Common myeloid progenitor, CD34-positive (primary cell): ENCODE measurements around the gene ADAMTSL1.
A peak's percentile ranks its signal among the peaks of the same experiment; 100 is the strongest.
"Not testable (repeated sequence)": the region's sequence is repeated elsewhere in the genome, so short reads cannot be mapped to it uniquely, and the experiment has no call there.

Source experiments
- CTCF ChIA-PET: fragments of 350-600 bp; sonication (Branson Sonifier 250); formaldehyde crosslinking; loops from one replicate; lab custom pipeline; 2021; ENCODE audit warnings: antibody characterized with exemption; lab: Charles Lee
- POLR2A ChIA-PET: fragments of 350-600 bp; sonication (Branson Sonifier 250); formaldehyde crosslinking; loops from one replicate; lab custom pipeline; 2021; ENCODE audit warnings: antibody characterized with exemption; lab: Charles Lee
- DNase-seq, 3 donors: peaks; one replicate each; pipeline versions ENCODE4 v3.0.0 to v3.0.0-alpha.2; 2013
- H3K27ac ChIP-seq, 2 experiments: 1 replicate in 1 of 2; 2 replicates in 1 of 2; pipeline ENCODE4 v1.7.0; 2013; ENCODE audit warnings: inconsistent platforms in 2 of 2, low read length in 2 of 2, mild to moderate bottlenecking in 2 of 2, low read depth in 1 of 2, moderate library complexity in 1 of 2; ENCODE audit not compliant: severe bottlenecking in 2 of 2, insufficient read depth in 1 of 2, poor library complexity in 1 of 2
- H3K27me3 ChIP-seq, 5 experiments: replicated peaks in 2 of 5; 1 replicate in 3 of 5; 2 replicates in 2 of 5; pipeline versions ENCODE4 v1.6.1 to v1.7.0; 2013; ENCODE audit warnings: low read length in 4 of 5, mild to moderate bottlenecking in 2 of 5, moderate library complexity in 2 of 5, inconsistent platforms in 1 of 5; ENCODE audit not compliant: insufficient read depth in 5 of 5, control insufficient read depth in 4 of 5
- H3K36me3 ChIP-seq, 4 experiments: 1 replicate in 2 of 4; 2 replicates in 2 of 4; pipeline versions ENCODE4 v1.6.1 to v1.7.0; 2013; ENCODE audit warnings: low read length in 3 of 4, control low read depth in 1 of 4, mild to moderate bottlenecking in 1 of 4; ENCODE audit not compliant: control insufficient read depth in 4 of 4, insufficient read depth in 4 of 4
- H3K4me1 ChIP-seq, 4 experiments: 1 replicate in 3 of 4; 2 replicates in 1 of 4; pipeline versions ENCODE4 v1.6.1 to v1.7.1; 2013; ENCODE audit warnings: low read length in 3 of 4, mild to moderate bottlenecking in 3 of 4, control low read depth in 1 of 4, inconsistent platforms in 1 of 4, moderate library complexity in 1 of 4; ENCODE audit not compliant: control insufficient read depth in 4 of 4, insufficient read depth in 4 of 4; ENCODE audit errors: control extremely low read depth in 1 of 4
- H3K4me3 ChIP-seq, 7 experiments: 1 replicate in 4 of 7; 2 replicates in 3 of 7; pipeline versions ENCODE4 v1.5.1 to v1.7.0; 2013; ENCODE audit warnings: mild to moderate bottlenecking in 7 of 7, low read length in 6 of 7, moderate library complexity in 6 of 7, inconsistent platforms in 2 of 7, low read depth in 2 of 7, control low read depth in 1 of 7; ENCODE audit not compliant: insufficient read depth in 4 of 7, control insufficient read depth in 1 of 7; ENCODE audit errors: extremely low read depth in 1 of 7
- H3K9me3 ChIP-seq, 5 experiments: 1 replicate in 4 of 5; 2 replicates in 1 of 5; pipeline versions ENCODE4 v1.6.1 to v1.7.1; 2013; ENCODE audit warnings: low read length in 4 of 5, mild to moderate bottlenecking in 2 of 5, inconsistent platforms in 1 of 5, low read depth in 1 of 5, moderate library complexity in 1 of 5; ENCODE audit not compliant: control insufficient read depth in 4 of 5, insufficient read depth in 2 of 5; ENCODE audit errors: control extremely low read depth in 1 of 5
- WGBS: methylation state at CpG from one replicate; pipeline ENCODE4 v1.1.5; 2013; ENCODE audit not compliant: insufficient coverage; 5-methylcytosine and 5-hydroxymethylcytosine counted together

The ADAMTSL1 gene

GRCh38 chr9:18930611-18931010 lies 456.7 kb downstream of the ADAMTSL1 start:
- H3K27ac ChIP-seq, H3K36me3 ChIP-seq, DNase-seq, H3K4me3 ChIP-seq, H3K9me3 ChIP-seq, H3K4me1 ChIP-seq, H3K27me3 ChIP-seq, POLR2A ChIA-PET: not testable (repeated sequence)
- WGBS: 100% methylated on average over 8 of the region's 13 CpGs
- CTCF ChIA-PET: interaction anchor here (1.6 kb wide), 1 partner anchor 23 kb away, joined by 3 read pairs; no protein-coding TSS in a partner anchor

GRCh38 chr9:18935541-18935940 lies 461.6 kb downstream of the ADAMTSL1 start:
- CTCF ChIA-PET: no interaction called here

GRCh38 chr9:18936094-18936871 lies 462.3 kb downstream of the ADAMTSL1 start:
- Histone ChIP-seq H3K27ac (no peak overlapping the region), H3K27me3 (no peaks in the 10 kb centered on the region), H3K4me1 (peaks cover 0 to 5% (median 0%) of the 10 kb centered on the region in 4 experiments), H3K9me3 (peaks cover 0 to 2% (median 0%) of the 10 kb centered on the region in 5 experiments), H3K36me3 (no peaks in the 10 kb centered on the region), H3K4me3 (no peak overlapping the region)
- DNase-seq: peak in 1 of 3 donors; percentile 15
- 75% methylated on average over 1 of the region's 7 CpGs for WGBS
- POLR2A ChIA-PET: no interaction called here
- CTCF ChIA-PET: no interaction called here

More at GRCh38 chr9:18935541-18935940, 461.6 kb downstream of the ADAMTSL1 start:
- Histone ChIP-seq H3K4me1 (peaks cover 0 to 5% (median 0%) of the 10 kb centered on the region in 4 experiments), H3K4me3 (no peak overlapping the region), H3K9me3 (peaks cover 0 to 2% (median 0%) of the 10 kb centered on the region in 5 experiments), H3K27ac (no peak overlapping the region), H3K36me3 (no peaks in the 10 kb centered on the region), H3K27me3 (no peaks in the 10 kb centered on the region)
- POLR2A ChIA-PET: no interaction called here
- 100% methylated on average over 2 of the region's 2 CpGs for WGBS
- DNase-seq: no peak

GRCh38 chr9:18939943-18940342 lies 466.0 kb downstream of the ADAMTSL1 start:
- POLR2A ChIA-PET: no interaction called here
- peaks cover 0 to 2% (median 0%) of the 10 kb centered on the region in 5 experiments for H3K9me3 ChIP-seq
- CTCF ChIA-PET: no interaction called here
- no peaks in the 10 kb centered on the region for H3K36me3 ChIP-seq
- H3K4me1 ChIP-seq: peaks cover 0 to 5% (median 0%) of the 10 kb centered on the region in 4 experiments
- H3K27ac ChIP-seq: no peak overlapping the region
- H3K4me3 ChIP-seq: no peak overlapping the region
- no peaks in the 10 kb centered on the region for H3K27me3 ChIP-seq
- no peak for DNase-seq
- 96% methylated on average over 5 of the region's 5 CpGs for WGBS

GRCh38 chr9:18941060-18941740 lies 467.2 kb downstream of the ADAMTSL1 start:
- WGBS: 97% methylated on average over 6 of the region's 8 CpGs
- Histone ChIP-seq H3K4me1 (peaks cover 0 to 4% (median 0%) of the 10 kb centered on the region in 4 experiments), H3K9me3 (peaks cover 0 to 2% (median 0%) of the 10 kb centered on the region in 5 experiments), H3K27ac (no peak overlapping the region), H3K36me3 (no peaks in the 10 kb centered on the region), H3K4me3 (no peak overlapping the region), H3K27me3 (no peaks in the 10 kb centered on the region)
- CTCF ChIA-PET: no interaction called here
- DNase-seq: no peak
- POLR2A ChIA-PET: no interaction called here

GRCh38 chr9:18942801-18943200 lies 468.8 kb downstream of the ADAMTSL1 start:
- POLR2A ChIA-PET: no interaction called here
- Histone ChIP-seq H3K27me3 (no peaks in the 10 kb centered on the region), H3K9me3 (peaks cover 0 to 1% (median 0%) of the 10 kb centered on the region in 5 experiments), H3K4me3 (no peak overlapping the region), H3K4me1 (peaks cover 0 to 5% (median 0%) of the 10 kb centered on the region in 4 experiments), H3K27ac (no peak overlapping the region), H3K36me3 (no peaks in the 10 kb centered on the region)
- WGBS: 80% methylated on average over 5 of the region's 7 CpGs
- CTCF ChIA-PET: no interaction called here
- no peak for DNase-seq

- Histone ChIP-seq H3K36me3 (no peaks in the 10 kb centered on the region), H3K4me1 (peaks cover 0 to 8% (median 0%) of the 10 kb centered on the region in 4 experiments), H3K4me3 (no peak overlapping the region), H3K27me3 (no peaks in the 10 kb centered on the region), H3K9me3 (no peaks in the 10 kb centered on the region), H3K27ac (no peak overlapping the region)
- 93% methylated on average over 3 of the region's 4 CpGs for WGBS
- peak in 2 of 3 donors; percentile 24 to 44 for DNase-seq
- ChIA-PET POLR2A (no interaction called here), CTCF (no interaction called here)
These were observed 474.0 kb downstream of the ADAMTSL1 start for GRCh38 chr9:18947892-18948339.
